Right lobe of liver (tissue), 4 donors: ENCODE measurements around the gene TMEM176A.

Experiments used
- CTCF ChIP-seq, 4 donors: fragments of 200-600 bp in 3 of 4; fragments of 450-650 bp in 1 of 4; IDR thresholded peaks; one replicate each; pipeline versions ENCODE4 v1.5.1 to v1.8.0; 2016 to 2022; ENCODE audit warnings: antibody characterized with exemption in 4 of 4, mild to moderate bottlenecking in 2 of 4
- POLR2A ChIP-seq: fragments of 450-650 bp; IDR thresholded peaks from one replicate; pipeline ENCODE4 v1.6.1; 2017; ENCODE audit warnings: antibody characterized with exemption, mild to moderate bottlenecking
- donor health status: DM: no; HTN: no; CAD: no.
- donor health status: DM: no; HTN: no; CAD: no.
- donor health status: DM: no; HTN: yes; CAD: no.

GRCh38 chr7:150755473-150756099 lies 45.0 kb upstream of the TMEM176A start:
- TF ChIP-seq CTCF (IDR thresholded peaks at IDR 0.05) (no peak), POLR2A (no peak)
